ENCODE measurements around the gene FAM120C.

- TF ChIP-seq CTCF (conservative IDR thresholded peaks at IDR 0.05; ENCODE audit: low read depth, low read length), result no peak
- no peak for TF ChIP-seq RFX5 (IDR thresholded peaks at IDR 0.05; ENCODE audit: low read depth, low read length)
- TF ChIP-seq, protein P1, sequence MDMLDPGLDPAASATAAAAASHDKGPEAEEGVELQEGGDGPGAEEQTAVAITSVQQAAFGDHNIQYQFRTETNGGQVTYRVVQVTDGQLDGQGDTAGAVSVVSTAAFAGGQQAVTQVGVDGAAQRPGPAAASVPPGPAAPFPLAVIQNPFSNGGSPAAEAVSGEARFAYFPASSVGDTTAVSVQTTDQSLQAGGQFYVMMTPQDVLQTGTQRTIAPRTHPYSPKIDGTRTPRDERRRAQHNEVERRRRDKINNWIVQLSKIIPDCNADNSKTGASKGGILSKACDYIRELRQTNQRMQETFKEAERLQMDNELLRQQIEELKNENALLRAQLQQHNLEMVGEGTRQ (IDR thresholded peaks at IDR 0.05; ENCODE audit: low read depth, low read length), result no peak
- TF ChIP-seq SMC3 (IDR thresholded peaks at IDR 0.05; ENCODE audit: low read depth, low read length), result no peak
These were observed 153.4 kb downstream of the FAM120C start for GRCh38 chrX:54029529-54030143.

All from IMR-90 (cell line).